ENCODE data around the gene KCNJ5.

GRCh38 chr11:128909438-128910125 is 18.4 kb downstream of the KCNJ5 start:
- TF ChIP-seq CTCF (IDR thresholded peaks at IDR 0.05; ENCODE audit: low read depth, low read length) = no peak
- TF ChIP-seq EZH2phosphoT487 (IDR thresholded peaks at IDR 0.05; ENCODE audit: low read depth) = no peak
